IMR-90 (cell line): ENCODE measurements around the gene MOV10L1. TPM values are rescaled to one million over a fixed set of nuclear protein-coding genes. Genes with fewer than 3 reads are reported as not detected.
A peak's percentile ranks its signal among the peaks of the same experiment; 100 is the strongest.

ENCODE experiments used
- ATAC-seq: fragments of 200-7000 bp; cut with Tn5 transposase; 2 replicates; pipeline ENCODE4 v1.9.1; 2020; ENCODE audit warnings: low read depth, mild to moderate bottlenecking, moderate library complexity
- BruUV-seq: library from RNA; stranded (reverse); fragments of 400-500 nt; replicated peaks from 2 replicates; lab custom pipeline; 2021; lab: Mats Ljungman, UMichigan
- CTCF ChIA-PET: fragments of 300-600 bp; formaldehyde crosslinking; extraction: SDS; loops from one replicate; lab custom pipeline; 2021; ENCODE audit warnings: antibody characterized with exemption; lab: Yijun Ruan, JAX
- POLR2A ChIA-PET: fragments of 300-600 bp; sonication (Branson Sonifier 250); formaldehyde crosslinking; loops from one replicate; lab custom pipeline; 2022; ENCODE audit warnings: antibody characterized with exemption; ENCODE audit not compliant: unreplicated experiment; lab: Charles Lee
- DNase-seq: peaks from one replicate; pipeline ENCODE4 v3.0.0; 2013
- H2AFZ ChIP-seq: replicated peaks from 2 replicates; pipeline ENCODE3; 2013; ENCODE audit warnings: low read length, mild to moderate bottlenecking; ENCODE audit not compliant: poor library complexity
- H2AK5ac ChIP-seq: 2 replicates; pipeline ENCODE4 v1.6.1; 2013; ENCODE audit warnings: low read depth, low read length, inconsistent platforms
- H2AK9ac ChIP-seq: replicated peaks from 2 replicates; pipeline ENCODE3; 2013; ENCODE audit warnings: mild to moderate bottlenecking, low read depth, low read length, moderate library complexity; ENCODE audit not compliant: poor library complexity
- H2BK120ac ChIP-seq: 2 replicates; pipeline ENCODE4 v1.6.1; 2013; ENCODE audit warnings: low read depth, low read length, inconsistent platforms
- H2BK15ac ChIP-seq: 3 replicates; pipeline ENCODE4 v1.6.1; 2013; ENCODE audit warnings: low read depth, low read length, inconsistent platforms
- H2BK20ac ChIP-seq: 2 replicates; pipeline ENCODE4 v1.6.1; 2013; ENCODE audit warnings: low read depth, mild to moderate bottlenecking, inconsistent platforms, low read length, moderate library complexity
- H2BK5ac ChIP-seq: 2 replicates; pipeline ENCODE4 v1.6.1; 2013; ENCODE audit warnings: mild to moderate bottlenecking, low read depth, low read length, inconsistent platforms; ENCODE audit not compliant: poor library complexity, severe bottlenecking
- H3K14ac ChIP-seq: replicated peaks from 2 replicates; pipeline ENCODE4 v1.6.1; 2013; ENCODE audit warnings: low read depth, low read length, inconsistent platforms
- H3K18ac ChIP-seq: 2 replicates; pipeline ENCODE4 v1.6.1; 2013; ENCODE audit warnings: low read depth, low read length, control low read depth
- H3K23ac ChIP-seq: 2 replicates; pipeline ENCODE4 v1.6.1; 2013; ENCODE audit warnings: low read depth, low read length, inconsistent platforms
- H3K27ac ChIP-seq: 2 replicates; pipeline ENCODE4 v1.5.1; 2013; ENCODE audit warnings: mild to moderate bottlenecking, control low read depth, low read length; ENCODE audit not compliant: insufficient read depth
- H3K27me3 ChIP-seq: 2 replicates; pipeline ENCODE4 v1.6.1; 2013; ENCODE audit warnings: low read length; ENCODE audit not compliant: control insufficient read depth, insufficient read depth
- H3K36me3 ChIP-seq: 2 replicates; pipeline ENCODE4 v1.6.1; 2013; ENCODE audit warnings: low read length, mixed read lengths; ENCODE audit not compliant: control insufficient read depth, insufficient read depth
- H3K4ac ChIP-seq: 2 replicates; pipeline ENCODE4 v1.6.1; 2013; ENCODE audit warnings: low read depth, low read length, inconsistent platforms
- H3K4me1 ChIP-seq: 2 replicates; pipeline ENCODE4 v1.6.1; 2013; ENCODE audit warnings: low read length, mixed read lengths; ENCODE audit not compliant: control insufficient read depth, insufficient read depth
- H3K4me2 ChIP-seq: 2 replicates; pipeline ENCODE4 v1.6.1; 2013; ENCODE audit warnings: low read depth, mild to moderate bottlenecking, control low read depth, low read length, moderate library complexity
- H3K4me3 ChIP-seq: 2 replicates; pipeline ENCODE4 v1.5.1; 2013; ENCODE audit warnings: low read depth, mild to moderate bottlenecking, control low read depth, low read length, moderate library complexity; ENCODE audit not compliant: insufficient read depth
- H3K56ac ChIP-seq: 2 replicates; pipeline ENCODE4 v1.6.1; 2013; ENCODE audit warnings: low read length, inconsistent platforms; ENCODE audit not compliant: insufficient read depth; ENCODE audit errors: extremely low read depth
- H3K79me1 ChIP-seq, 2 experiments: 2 replicates each; pipeline ENCODE4 v1.6.1; 2013; ENCODE audit warnings: low read length in 2 of 2, inconsistent platforms in 1 of 2, low read depth in 1 of 2
- H3K9ac ChIP-seq: 2 replicates; pipeline ENCODE4 v1.6.1; 2013; ENCODE audit warnings: low read depth, low read length, control low read depth
- H3K9me1 ChIP-seq: 2 replicates; pipeline ENCODE4 v1.6.1; 2013; ENCODE audit warnings: low read length, inconsistent platforms; ENCODE audit not compliant: insufficient read depth
- H3K9me3 ChIP-seq: 2 replicates; pipeline ENCODE4 v1.6.1; 2013; ENCODE audit warnings: low read length; ENCODE audit not compliant: control insufficient read depth, insufficient read depth
- H4K20me1 ChIP-seq: 2 replicates; pipeline ENCODE4 v1.6.1; 2013; ENCODE audit warnings: low read length, inconsistent platforms; ENCODE audit not compliant: insufficient read depth
- H4K5ac ChIP-seq: 2 replicates; pipeline ENCODE4 v1.6.1; 2013; ENCODE audit warnings: mild to moderate bottlenecking, low read depth, low read length, control low read depth
- H4K8ac ChIP-seq, 2 experiments: 2 replicates each; pipeline ENCODE4 v1.6.1; 2013; ENCODE audit warnings: low read depth in 2 of 2, low read length in 2 of 2, control low read depth in 1 of 2, inconsistent platforms in 1 of 2
- H4K91ac ChIP-seq: 2 replicates; pipeline ENCODE4 v1.6.1; 2013; ENCODE audit warnings: low read depth, low read length, inconsistent platforms; ENCODE audit not compliant: insufficient read depth
- BHLHE40 ChIP-seq: fragments of 150-350 bp; IDR thresholded peaks from 2 replicates; pipeline ENCODE4 v1.6.1; 2016; ENCODE audit warnings: mild to moderate bottlenecking, low read depth, low read length
- CEBPB ChIP-seq: IDR thresholded peaks from 2 replicates; pipeline ENCODE4 v1.6.1; 2012; ENCODE audit warnings: low read depth, low read length, improper control_type of control experiment
- CHD1 ChIP-seq: IDR thresholded peaks from 2 replicates; pipeline ENCODE4 v1.6.1; 2012; ENCODE audit warnings: low read depth, low read length, improper control_type of control experiment
- FOS ChIP-seq: fragments of 150-350 bp; IDR thresholded peaks from 2 replicates; pipeline ENCODE4 v1.6.1; 2016; ENCODE audit warnings: low read depth, low read length
- MAFK ChIP-seq: IDR thresholded peaks from 2 replicates; pipeline ENCODE4 v1.6.1; 2012; ENCODE audit warnings: low read depth, low read length, improper control_type of control experiment
- MXI1 ChIP-seq: IDR thresholded peaks from 2 replicates; pipeline ENCODE4 v1.6.1; 2012; ENCODE audit warnings: low read depth, mild to moderate bottlenecking, low read length, moderate library complexity, borderline replicate concordance
- POLR2A ChIP-seq: IDR thresholded peaks from 2 replicates; pipeline ENCODE4 v1.6.1; 2012; ENCODE audit warnings: mild to moderate bottlenecking, low read depth, low read length
- RCOR1 ChIP-seq: IDR thresholded peaks from 2 replicates; pipeline ENCODE4 v1.6.1; 2012; ENCODE audit warnings: mild to moderate bottlenecking, low read length, improper control_type of control experiment; ENCODE audit not compliant: insufficient replicate concordance
- WGBS, 2 experiments: methylation state at CpG; one replicate each; pipeline versions ENCODE4 v1.1.5 to v1.1.7; 2013; ENCODE audit warnings: missing lambda C conversion rate in 2 of 2; ENCODE audit not compliant: insufficient read length in 1 of 2; ENCODE audit errors: extremely low coverage in 2 of 2; 5-methylcytosine and 5-hydroxymethylcytosine counted together
- dilution Hi-C: fragments of 300-500 bp; cut with HindIII; formaldehyde crosslinking; loops from one replicate; pipeline ENCODE4 v1.14.3; 2018; ENCODE audit warnings: low sequenced_read_pairs; ENCODE audit not compliant: unreplicated experiment
- in situ Hi-C: fragments of 300-500 bp; cut with MboI; formaldehyde crosslinking; loops from 3 replicates; pipeline ENCODE4 v1.14.3; 2019; ENCODE audit warnings: low sequenced_read_pairs, inconsistent platforms, mixed read lengths
- intact Hi-C: fragments of 100-400 bp; cut with micrococcal nuclease; formaldehyde crosslinking; loops from 2 replicates; pipeline ENCODE4 v1.10.0; 2022
- polyA plus RNA-seq, 3 experiments: library from polyadenylated mRNA; depleted of rRNA; stranded (reverse); fragments of >200 nt; gene quantifications; 2 replicates each; pipeline ENCODE4 v1.2.3, GENCODE V29; 2012; ENCODE audit warnings: low replicate concordance in 1 of 3
- total RNA-seq: library from RNA; depleted of rRNA; stranded (reverse); fragments of >200 nt; gene quantifications from 2 replicates; pipeline ENCODE4 v1.2.3, GENCODE V29; 2012
- TF ChIP-seq, protein P1 (sequence below): conservative IDR thresholded peaks from 2 replicates; pipeline ENCODE4 v1.5.1; 2012; ENCODE audit warnings: mild to moderate bottlenecking, low read depth, low read length, improper control_type of control experiment
- TF ChIP-seq, protein P2 (sequence below): fragments of 150-350 bp; IDR thresholded peaks from 2 replicates; pipeline ENCODE4 v1.6.1; 2017; ENCODE audit warnings: mild to moderate bottlenecking, antibody characterized with exemption, low read length, low read depth

Gene MOV10L1
- total and polyA plus RNA-seq, 2 of the 4 experiments (the other 2 are of a cell fraction), result 0.72 to 1.4 TPM

GRCh38 chr22:50114221-50115021, 24.6 kb downstream of the MOV10L1 start:
- H3K9me3 ChIP-seq, result no peaks in the 10 kb centered on the region
- H3K56ac ChIP-seq, result peak overlapping the region; percentile 86
- peak overlapping the region; percentile 97 for H3K27ac ChIP-seq
- H2AFZ ChIP-seq, result peak overlapping the region; percentile 91
- H4K20me1 ChIP-seq, result no peaks in the 10 kb centered on the region
- dilution Hi-C loops (no loop called here), in situ Hi-C loops (no loop called here), intact Hi-C loops (no loop called here)
- H3K4me2 ChIP-seq, result peak overlapping the region; percentile 87
- peaks cover 37% of the 10 kb centered on the region for H3K4me1 ChIP-seq
- 0% methylated on average over 1 of the region's 19 CpGs; no CpG with 5 or more reads in 1 of the 2 experiments for WGBS, 2 experiments
- peak; percentile 47 for ATAC-seq
- CTCF ChIA-PET, result no interaction called here
- peak overlapping the region; percentile 71 for H2AK5ac ChIP-seq
- H3K27me3 ChIP-seq, result no peaks in the 10 kb centered on the region
- peak overlapping the region; percentile 97 for H3K4ac ChIP-seq
- H3K4me3 ChIP-seq, result peak overlapping the region; percentile 47
- peak overlapping the region; percentile 96 for H3K23ac ChIP-seq
- TF ChIP-seq POLR2A, result peak; percentile 37
- no peak for TF ChIP-seq BHLHE40
- TF ChIP-seq, protein P1, sequence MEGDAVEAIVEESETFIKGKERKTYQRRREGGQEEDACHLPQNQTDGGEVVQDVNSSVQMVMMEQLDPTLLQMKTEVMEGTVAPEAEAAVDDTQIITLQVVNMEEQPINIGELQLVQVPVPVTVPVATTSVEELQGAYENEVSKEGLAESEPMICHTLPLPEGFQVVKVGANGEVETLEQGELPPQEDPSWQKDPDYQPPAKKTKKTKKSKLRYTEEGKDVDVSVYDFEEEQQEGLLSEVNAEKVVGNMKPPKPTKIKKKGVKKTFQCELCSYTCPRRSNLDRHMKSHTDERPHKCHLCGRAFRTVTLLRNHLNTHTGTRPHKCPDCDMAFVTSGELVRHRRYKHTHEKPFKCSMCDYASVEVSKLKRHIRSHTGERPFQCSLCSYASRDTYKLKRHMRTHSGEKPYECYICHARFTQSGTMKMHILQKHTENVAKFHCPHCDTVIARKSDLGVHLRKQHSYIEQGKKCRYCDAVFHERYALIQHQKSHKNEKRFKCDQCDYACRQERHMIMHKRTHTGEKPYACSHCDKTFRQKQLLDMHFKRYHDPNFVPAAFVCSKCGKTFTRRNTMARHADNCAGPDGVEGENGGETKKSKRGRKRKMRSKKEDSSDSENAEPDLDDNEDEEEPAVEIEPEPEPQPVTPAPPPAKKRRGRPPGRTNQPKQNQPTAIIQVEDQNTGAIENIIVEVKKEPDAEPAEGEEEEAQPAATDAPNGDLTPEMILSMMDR, result no peak
- TF ChIP-seq, protein P2, sequence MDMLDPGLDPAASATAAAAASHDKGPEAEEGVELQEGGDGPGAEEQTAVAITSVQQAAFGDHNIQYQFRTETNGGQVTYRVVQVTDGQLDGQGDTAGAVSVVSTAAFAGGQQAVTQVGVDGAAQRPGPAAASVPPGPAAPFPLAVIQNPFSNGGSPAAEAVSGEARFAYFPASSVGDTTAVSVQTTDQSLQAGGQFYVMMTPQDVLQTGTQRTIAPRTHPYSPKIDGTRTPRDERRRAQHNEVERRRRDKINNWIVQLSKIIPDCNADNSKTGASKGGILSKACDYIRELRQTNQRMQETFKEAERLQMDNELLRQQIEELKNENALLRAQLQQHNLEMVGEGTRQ, result no peak
- no peak for TF ChIP-seq MAFK
- TF ChIP-seq MXI1, result no peak
- 0 out of 2 replicates have a peak, but pooled peaks have one; percentile 33 for TF ChIP-seq FOS
- no peak for TF ChIP-seq CHD1
- no peak for TF ChIP-seq RCOR1
- no peak for TF ChIP-seq CEBPB
- H4K8ac ChIP-seq, result peak overlapping the region; percentile 95 to 96
- H3K9ac ChIP-seq, result peak overlapping the region; percentile 94
- peak overlapping the region; percentile 97 for H2AK9ac ChIP-seq
- H3K14ac ChIP-seq, result peak overlapping the region; percentile 97
- peak overlapping the region; percentile 97 for H3K18ac ChIP-seq
- POLR2A ChIA-PET, result interaction anchor here (0.6 kb wide), 1 partner anchor 162 kb away, joined by 3 read pairs; no protein-coding TSS in a partner anchor
- peak overlapping the region; percentile 98 for H2BK120ac ChIP-seq
- BruUV-seq, result no TSS peak
- H2BK15ac ChIP-seq, result peak overlapping the region; percentile 97; the same call in 2 of the 3 replicates
- H2BK20ac ChIP-seq, result peak overlapping the region; percentile 95
- H4K5ac ChIP-seq, result peak overlapping the region; percentile 88
- peak overlapping the region; percentile 78 for H2BK5ac ChIP-seq
- peak overlapping the region; percentile 98 for H4K91ac ChIP-seq
- H3K79me1 ChIP-seq, result peaks cover 0 to 14% of the 10 kb centered on the region in 2 experiments; a peak in 2 of 4 replicates
- DNase-seq, result peak; percentile 83
- peaks cover 27% of the 10 kb centered on the region for H3K9me1 ChIP-seq
- H3K36me3 ChIP-seq, result peaks cover 7% of the 10 kb centered on the region; the same call in 1 of the 2 replicates
